OCI-LY3 (cell line): ENCODE measurements around the gene CADPS.

Experiments used
- H2AFZ ChIP-seq: fragments of 200-600, 300-600 bp; shearing (Covaris generic); 2 replicates; pipeline ENCODE4 v1.6.0; 2014; ENCODE audit warnings: antibody characterized with exemption, low read depth, low read length
- H3K27ac ChIP-seq: fragments of 200-600, 300-600 bp; sonication (generic); 2 replicates; pipeline ENCODE4 v1.5.1; 2014; ENCODE audit warnings: mild to moderate bottlenecking, low read length, moderate library complexity, mixed read lengths
- H3K27me3 ChIP-seq: fragments of 200-600, 300-600 bp; sonication (generic); 2 replicates; pipeline ENCODE4 v1.6.1; 2014; ENCODE audit warnings: low read depth, low read length, mixed read lengths
- H3K36me3 ChIP-seq: fragments of 200-600, 300-600 bp; sonication (generic); replicated peaks from 2 replicates; pipeline ENCODE3; 2014; ENCODE audit warnings: low read depth, low read length, mixed read lengths
- H3K4me1 ChIP-seq: fragments of 300-600, 200-600 bp; sonication (generic); 2 replicates; pipeline ENCODE4 v1.6.1; 2014; ENCODE audit warnings: low read length, mixed read lengths
- H3K4me2 ChIP-seq: fragments of 200-600, 300-600 bp; sonication (generic); 2 replicates; pipeline ENCODE4 v1.6.1; 2014; ENCODE audit warnings: low read length, mixed read lengths
- H3K4me3 ChIP-seq: fragments of 300-600, 200-600 bp; sonication (generic); 2 replicates; pipeline ENCODE4 v1.5.1; 2014; ENCODE audit warnings: antibody characterized with exemption, mild to moderate bottlenecking, low read length, moderate library complexity
- H3K79me2 ChIP-seq: fragments of 300-600, 200-600 bp; shearing (Covaris generic); 2 replicates; pipeline ENCODE4 v1.6.1; 2014; ENCODE audit warnings: mild to moderate bottlenecking, low read length, mixed read lengths
- H3K9ac ChIP-seq: fragments of 300-600, 200-600 bp; shearing (Covaris generic); 2 replicates; pipeline ENCODE4 v1.6.0; 2014; ENCODE audit warnings: mild to moderate bottlenecking, low read length, moderate library complexity
- H3K9me3 ChIP-seq: fragments of 200-600, 300-600 bp; shearing (Covaris generic); 2 replicates; pipeline ENCODE4 v1.6.1; 2014; ENCODE audit warnings: low read length, mixed read lengths; ENCODE audit not compliant: insufficient read depth
- H4K20me1 ChIP-seq: fragments of 200-600, 300-600 bp; sonication (generic); 2 replicates; pipeline ENCODE4 v1.6.1; 2016; ENCODE audit warnings: low read length, mixed read lengths; ENCODE audit not compliant: insufficient read depth
- CTCF ChIP-seq: fragments of 200-600, 300-600 bp; sonication (generic); IDR thresholded peaks from 2 replicates; pipeline ENCODE4 v1.5.1; 2014; ENCODE audit warnings: antibody characterized with exemption, low read length, low read depth
- EZH2phosphoT487 ChIP-seq: fragments of 200-600 bp; shearing (Covaris generic); IDR thresholded peaks from 2 replicates; pipeline ENCODE4 v1.6.1; 2018; ENCODE audit warnings: antibody characterized with exemption, mixed run types, low read depth

The CADPS gene

GRCh38 chr3:62675492-62675891 is 199.7 kb downstream of the CADPS start:
- Histone ChIP-seq H3K4me1 (peaks cover 8% of the 10 kb centered on the region; the same call in 1 of the 2 replicates), H3K79me2 (no peaks in the 10 kb centered on the region), H3K27me3 (peaks cover 28% of the 10 kb centered on the region), H3K36me3 (no peaks in the 10 kb centered on the region), H2AFZ (no peak overlapping the region), H3K4me2 (no peak overlapping the region), H4K20me1 (no peaks in the 10 kb centered on the region), H3K4me3 (no peak overlapping the region), H3K9ac (no peak overlapping the region), H3K9me3 (no peaks in the 10 kb centered on the region), H3K27ac (no peak overlapping the region)
- TF ChIP-seq CTCF (no peak), EZH2phosphoT487 (no peak)

- Histone ChIP-seq H3K9ac (no peak overlapping the region), H3K4me2 (no peak overlapping the region), H3K4me1 (peaks cover 8% of the 10 kb centered on the region; the same call in 1 of the 2 replicates), H3K9me3 (no peaks in the 10 kb centered on the region), H3K36me3 (no peaks in the 10 kb centered on the region), H3K27ac (no peak overlapping the region), H3K4me3 (no peak overlapping the region), H4K20me1 (no peaks in the 10 kb centered on the region), H3K27me3 (peaks cover 43% of the 10 kb centered on the region), H2AFZ (no peak overlapping the region), H3K79me2 (no peaks in the 10 kb centered on the region)
- TF ChIP-seq CTCF (no peak), EZH2phosphoT487 (no peak)
Measured at GRCh38 chr3:62672988-62673313, 202.3 kb downstream of the CADPS start.

- TF ChIP-seq EZH2phosphoT487 (no peak), CTCF (no peak)
- Histone ChIP-seq H3K4me3 (no peak overlapping the region), H3K4me2 (no peak overlapping the region), H3K36me3 (no peaks in the 10 kb centered on the region), H3K4me1 (peaks cover 8% of the 10 kb centered on the region; the same call in 1 of the 2 replicates), H2AFZ (no peak overlapping the region), H3K9me3 (no peaks in the 10 kb centered on the region), H3K79me2 (no peaks in the 10 kb centered on the region), H4K20me1 (no peaks in the 10 kb centered on the region), H3K9ac (no peak overlapping the region), H3K27me3 (peaks cover 44% of the 10 kb centered on the region), H3K27ac (no peak overlapping the region)
Measured at GRCh38 chr3:62672270-62672987, 202.8 kb downstream of the CADPS start.

GRCh38 chr3:62670351-62670750 is 204.9 kb downstream of the CADPS start:
- Histone ChIP-seq H3K4me2 (no peak overlapping the region), H3K27me3 (peaks cover 50% of the 10 kb centered on the region), H2AFZ (no peak overlapping the region), H3K36me3 (no peaks in the 10 kb centered on the region), H3K4me3 (no peak overlapping the region), H3K4me1 (peaks cover 8% of the 10 kb centered on the region; the same call in 1 of the 2 replicates), H3K9me3 (no peaks in the 10 kb centered on the region), H3K9ac (no peak overlapping the region), H4K20me1 (no peaks in the 10 kb centered on the region), H3K27ac (no peak overlapping the region), H3K79me2 (no peaks in the 10 kb centered on the region)
- TF ChIP-seq EZH2phosphoT487 (no peak), CTCF (no peak)
